HFFc6 (cell line): ENCODE results near the gene WFDC10B. TPM values are rescaled to one million over a fixed set of nuclear protein-coding genes. Genes with fewer than 3 reads are reported as not detected.
"Not testable (repeated sequence)": the region's sequence is repeated elsewhere in the genome, so short reads cannot be mapped to it uniquely, and the experiment has no call there.

Experiments
- DNase-seq: peaks from one replicate; pipeline ENCODE4 v3.0.0-alpha.2; 2018
- H3K27ac Mint-ChIP-seq: 2 replicates; pipeline ENCODE4 v1.8.0; 2020; ENCODE audit warnings: mild to moderate bottlenecking, mixed read lengths
- H3K27me3 Mint-ChIP-seq: 2 replicates; pipeline ENCODE4 v1.8.0; 2021; ENCODE audit warnings: mild to moderate bottlenecking, moderate library complexity, mixed read lengths; ENCODE audit not compliant: insufficient read depth
- H3K36me3 Mint-ChIP-seq: 2 replicates; pipeline ENCODE4 v1.8.0; 2021; ENCODE audit warnings: low read depth, mixed read lengths
- H3K4me1 Mint-ChIP-seq: 2 replicates; pipeline ENCODE4 v1.8.0; 2020; ENCODE audit warnings: low read depth, mixed read lengths
- H3K4me3 Mint-ChIP-seq: 2 replicates; pipeline ENCODE4 v1.8.0; 2020; ENCODE audit warnings: mild to moderate bottlenecking, moderate library complexity, mixed read lengths
- H3K9me3 Mint-ChIP-seq: 2 replicates; pipeline ENCODE4 v1.8.0; 2020; ENCODE audit warnings: mild to moderate bottlenecking, mixed read lengths
- total RNA-seq, 6 experiments: library from RNA; stranded (reverse); fragmentation: NEBNext Ultra II Directional; extraction: Animal tissue kit (Norgen Biotek cat#: 25700); gene quantifications; 2 replicates in 1 of 6; 3 replicates in 5 of 6; pipeline ENCODE4 v1.2.3, GENCODE V29; 2021
- TF ChIP-seq, protein P1 (sequence below): fragments of 200-600 bp; sonication (generic); IDR thresholded peaks from 2 replicates; pipeline ENCODE4 v1.5.0; 2021; ENCODE audit warnings: antibody characterized with exemption, mild to moderate bottlenecking

The WFDC10B gene
- total RNA-seq, 6 experiments from 2014 or later: not detected

DNA sequence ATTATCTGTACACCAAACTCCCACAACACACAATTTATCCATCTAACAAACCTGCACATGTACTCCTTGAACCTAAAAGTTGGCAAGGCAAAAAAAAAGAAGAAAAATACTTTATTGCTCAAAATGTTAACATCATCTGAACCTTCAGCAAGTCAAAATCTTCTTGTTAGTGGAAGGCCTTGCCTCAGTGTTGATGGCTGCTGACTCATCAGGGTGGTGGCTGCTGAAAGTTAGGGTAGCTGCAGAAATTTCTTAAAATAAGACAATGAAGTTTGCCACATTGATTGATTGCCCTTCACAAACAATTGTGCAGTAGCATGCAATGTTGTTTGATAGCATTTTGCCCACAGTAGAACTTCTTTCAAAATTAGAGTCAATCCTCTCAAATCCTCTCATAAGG lies 32.1 kb downstream of the WFDC10B start:
- no peaks in the 10 kb centered on the region for H3K4me1 Mint-ChIP-seq

DNA sequence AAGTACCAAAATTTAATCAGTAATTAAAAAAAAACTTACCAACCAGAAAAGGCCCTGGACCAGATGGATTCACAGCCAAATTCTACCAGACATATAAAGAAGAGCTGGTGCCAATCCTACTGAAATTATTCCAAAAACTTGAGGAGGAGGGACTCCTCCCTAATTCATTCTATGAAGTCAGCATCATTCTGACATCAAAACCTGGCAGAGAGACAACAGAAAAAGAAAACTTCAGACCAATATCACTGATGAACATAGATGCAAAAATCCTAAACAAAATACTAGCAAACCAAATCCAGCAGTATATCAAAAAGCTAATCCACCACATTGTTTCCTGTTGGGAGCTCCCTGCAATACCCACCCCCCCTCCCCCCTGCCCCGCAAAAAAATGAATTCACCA lies 34.7 kb downstream of the WFDC10B start, which contains the start of gene WFDC11:
WFDC11 (minus strand) TSS at position 101 of the 400 bp plus-strand sequence. CDS start 19,639 bp downstream, outside the sequence.
- H3K36me3 Mint-ChIP-seq: no peaks in the 10 kb centered on the region
- DNase-seq: no peak
- H3K27me3 Mint-ChIP-seq: peaks cover 5% of the 10 kb centered on the region; the same call in 1 of the 2 replicates
- no peak within 1 kb of the TSS for H3K27ac Mint-ChIP-seq
- H3K4me3 Mint-ChIP-seq: no peak within 1 kb of the TSS
- H3K9me3 Mint-ChIP-seq: no peaks in the 10 kb centered on the region; the same call in 1 of the 2 replicates
- no peaks in the 10 kb centered on the region for H3K4me1 Mint-ChIP-seq
- TF ChIP-seq, protein P1, sequence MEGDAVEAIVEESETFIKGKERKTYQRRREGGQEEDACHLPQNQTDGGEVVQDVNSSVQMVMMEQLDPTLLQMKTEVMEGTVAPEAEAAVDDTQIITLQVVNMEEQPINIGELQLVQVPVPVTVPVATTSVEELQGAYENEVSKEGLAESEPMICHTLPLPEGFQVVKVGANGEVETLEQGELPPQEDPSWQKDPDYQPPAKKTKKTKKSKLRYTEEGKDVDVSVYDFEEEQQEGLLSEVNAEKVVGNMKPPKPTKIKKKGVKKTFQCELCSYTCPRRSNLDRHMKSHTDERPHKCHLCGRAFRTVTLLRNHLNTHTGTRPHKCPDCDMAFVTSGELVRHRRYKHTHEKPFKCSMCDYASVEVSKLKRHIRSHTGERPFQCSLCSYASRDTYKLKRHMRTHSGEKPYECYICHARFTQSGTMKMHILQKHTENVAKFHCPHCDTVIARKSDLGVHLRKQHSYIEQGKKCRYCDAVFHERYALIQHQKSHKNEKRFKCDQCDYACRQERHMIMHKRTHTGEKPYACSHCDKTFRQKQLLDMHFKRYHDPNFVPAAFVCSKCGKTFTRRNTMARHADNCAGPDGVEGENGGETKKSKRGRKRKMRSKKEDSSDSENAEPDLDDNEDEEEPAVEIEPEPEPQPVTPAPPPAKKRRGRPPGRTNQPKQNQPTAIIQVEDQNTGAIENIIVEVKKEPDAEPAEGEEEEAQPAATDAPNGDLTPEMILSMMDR: no peak

More for the DNA sequence above, 32.1 kb downstream of the WFDC10B start:
- no peak overlapping the region for H3K27ac Mint-ChIP-seq
- no peak for DNase-seq
- H3K4me3 Mint-ChIP-seq: no peak overlapping the region
- no peaks in the 10 kb centered on the region for H3K36me3 Mint-ChIP-seq
- H3K9me3 Mint-ChIP-seq: no peaks in the 10 kb centered on the region
- peaks cover 5% of the 10 kb centered on the region; the same call in 1 of the 2 replicates for H3K27me3 Mint-ChIP-seq
- TF ChIP-seq, protein P1: no peak

DNA sequence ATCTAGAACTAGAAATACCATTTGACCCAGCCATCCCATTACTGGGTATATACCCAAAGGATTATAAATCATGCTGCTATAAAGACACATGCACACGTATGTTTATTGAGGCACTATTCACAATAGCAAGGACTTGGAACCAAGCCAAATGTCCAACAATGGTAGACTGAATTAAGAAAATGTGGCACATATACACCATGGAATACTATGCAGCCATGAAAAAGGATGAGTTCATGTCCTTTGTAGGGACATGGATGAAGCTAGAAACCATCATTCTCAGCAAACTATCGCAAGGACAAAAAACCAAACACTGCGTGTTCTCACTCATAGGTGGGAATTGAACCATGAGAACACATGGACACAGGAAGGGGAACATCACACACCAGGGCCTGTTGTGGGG lies 47.8 kb downstream of the WFDC10B start:
- not testable (repeated sequence) for H3K9me3 Mint-ChIP-seq, DNase-seq, H3K4me1 Mint-ChIP-seq, H3K36me3 Mint-ChIP-seq, H3K4me3 Mint-ChIP-seq, H3K27ac Mint-ChIP-seq, H3K27me3 Mint-ChIP-seq

DNA sequence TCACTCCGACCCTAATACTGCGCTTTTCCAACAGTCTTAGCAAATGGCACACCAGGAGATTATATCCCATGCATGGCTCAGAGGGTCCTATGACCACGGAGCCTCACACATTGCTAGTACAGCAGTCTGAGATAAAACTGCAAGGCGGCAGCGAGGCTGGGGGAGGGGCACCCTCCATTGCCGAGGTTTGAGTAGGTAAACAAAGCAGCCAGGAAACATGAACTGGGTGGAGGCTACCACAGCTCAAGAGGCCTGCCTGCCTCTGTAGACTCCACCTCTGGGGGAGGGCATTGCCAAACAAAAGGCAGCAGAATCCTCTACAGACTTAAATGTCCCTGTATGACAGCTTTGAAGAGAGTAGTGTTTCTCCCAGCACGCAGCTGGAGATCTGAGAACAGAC lies 53.1 kb downstream of the WFDC10B start:
- not testable (repeated sequence) for H3K36me3 Mint-ChIP-seq, H3K4me1 Mint-ChIP-seq, H3K4me3 Mint-ChIP-seq, H3K9me3 Mint-ChIP-seq, DNase-seq, H3K27me3 Mint-ChIP-seq, H3K27ac Mint-ChIP-seq

DNA sequence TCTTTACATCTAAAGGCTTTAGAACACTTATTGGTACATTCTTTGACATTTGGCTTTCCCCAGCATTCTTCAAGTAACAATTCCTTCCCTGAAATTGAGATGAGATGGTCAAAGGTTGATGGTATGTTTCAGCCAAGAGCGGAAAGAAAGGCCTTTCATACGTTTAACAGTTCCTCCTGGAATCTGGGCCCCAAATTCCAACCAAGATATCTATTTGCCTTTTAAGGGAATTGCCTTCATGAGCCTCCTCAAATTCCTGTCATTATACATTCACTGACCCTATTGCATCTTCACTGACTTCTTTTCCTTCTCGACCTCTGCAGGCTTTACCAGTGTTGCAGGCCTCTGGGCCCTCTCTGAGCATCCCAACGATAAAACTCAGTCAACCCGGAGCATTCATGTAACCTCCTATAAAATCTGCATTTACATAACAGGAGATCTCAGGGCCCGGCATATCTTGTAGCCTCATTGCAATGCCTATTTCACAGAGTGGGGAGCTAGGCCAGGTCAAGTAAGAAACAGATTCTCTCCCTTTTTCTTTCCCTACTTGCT lies 55.4 kb downstream of the WFDC10B start:
- Mint-ChIP-seq H3K4me3 (no peak overlapping the region), H3K27me3 (peaks cover 6% of the 10 kb centered on the region), H3K36me3 (no peaks in the 10 kb centered on the region), H3K27ac (no peak overlapping the region), H3K4me1 (no peaks in the 10 kb centered on the region), H3K9me3 (no peaks in the 10 kb centered on the region)
- TF ChIP-seq, protein P1: no peak
- no peak for DNase-seq

DNA sequence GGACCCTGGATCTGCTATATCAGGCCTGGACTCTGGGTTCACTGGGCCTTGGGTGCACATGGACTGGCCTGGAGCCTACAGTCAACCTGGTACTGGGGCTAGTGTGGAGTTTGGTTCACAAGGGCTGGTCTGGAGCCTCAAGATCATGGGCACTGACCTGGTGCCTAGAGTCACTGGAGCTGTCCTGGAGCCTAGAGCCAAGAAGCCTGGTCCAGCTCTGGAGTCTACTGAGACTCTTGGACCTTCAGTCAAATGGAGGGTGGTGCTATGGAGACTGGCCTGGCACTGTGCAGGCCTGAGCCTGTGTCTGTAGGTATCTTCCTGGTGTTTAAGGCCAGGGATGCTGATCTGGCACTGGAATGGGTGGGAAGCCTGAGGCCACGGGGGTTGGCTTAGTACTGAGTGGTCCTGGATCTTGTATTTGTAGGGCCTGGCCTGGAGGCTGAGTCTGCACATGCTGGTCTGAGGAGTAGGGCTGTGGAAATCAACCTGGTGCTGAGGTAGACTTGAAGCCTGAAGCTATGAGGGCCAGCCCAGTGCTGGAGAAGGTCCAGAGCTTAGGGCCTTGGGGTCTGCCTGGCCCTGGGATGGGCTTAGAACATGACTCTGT lies 57.3 kb downstream of the WFDC10B start:
- TF ChIP-seq, protein P1: no peak
- Mint-ChIP-seq H3K9me3 (no peaks in the 10 kb centered on the region), H3K4me3 (no peak overlapping the region), H3K4me1 (no peaks in the 10 kb centered on the region), H3K36me3 (no peaks in the 10 kb centered on the region), H3K27me3 (peaks cover 4% of the 10 kb centered on the region), H3K27ac (no peak overlapping the region)
- DNase-seq: no peak
